SIG-M5 (cell line): Measurements from ENCODE around the gene WNT3.

Source experiments
- DNase-seq: peaks from one replicate; lab custom pipeline; 2025; lab: John Stamatoyannopoulos, UW

WNT3 gene

DNA sequence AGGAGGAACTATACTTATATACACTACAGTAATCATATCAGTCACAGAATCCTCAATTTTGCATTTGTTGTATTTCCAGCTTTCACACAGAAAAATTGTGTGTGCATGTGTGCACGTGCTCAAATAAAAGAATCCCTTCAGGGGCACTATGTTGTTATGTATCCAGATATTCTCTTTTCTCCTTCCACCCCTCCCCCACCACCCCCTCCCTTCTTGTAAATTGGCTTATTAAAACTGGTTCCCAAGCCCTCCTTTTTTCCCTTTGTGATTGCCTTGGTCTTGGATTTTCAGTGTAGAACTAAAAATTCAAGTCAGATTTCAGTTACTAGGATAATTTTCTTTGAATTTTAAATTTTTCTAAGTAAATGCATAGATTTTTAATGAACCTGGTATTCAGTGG is 86.3 kb downstream of the WNT3 start:
- DNase-seq, result no peak

GRCh38 chr17:46730679-46731078 is 87.8 kb downstream of the WNT3 start:
- DNase-seq, result no peak

DNA sequence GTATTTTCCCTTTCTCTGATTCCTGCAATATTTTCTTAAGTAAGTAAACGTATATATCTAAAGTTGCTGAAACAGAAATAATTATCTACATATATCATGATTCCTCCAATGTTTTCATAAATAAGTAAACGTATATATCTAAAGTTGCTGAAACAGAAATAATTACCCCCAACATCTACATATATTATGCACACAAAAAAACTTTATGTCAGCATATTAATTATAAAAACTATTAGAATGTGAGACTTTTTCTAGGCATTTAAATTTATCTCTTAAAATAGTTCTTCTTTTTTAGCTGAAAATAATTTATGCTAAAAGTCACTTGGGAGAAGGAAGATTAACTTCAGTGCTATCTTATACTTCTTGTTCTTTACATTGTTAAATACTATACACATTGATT is 88.5 kb downstream of the WNT3 start:
- no peak for DNase-seq

DNA sequence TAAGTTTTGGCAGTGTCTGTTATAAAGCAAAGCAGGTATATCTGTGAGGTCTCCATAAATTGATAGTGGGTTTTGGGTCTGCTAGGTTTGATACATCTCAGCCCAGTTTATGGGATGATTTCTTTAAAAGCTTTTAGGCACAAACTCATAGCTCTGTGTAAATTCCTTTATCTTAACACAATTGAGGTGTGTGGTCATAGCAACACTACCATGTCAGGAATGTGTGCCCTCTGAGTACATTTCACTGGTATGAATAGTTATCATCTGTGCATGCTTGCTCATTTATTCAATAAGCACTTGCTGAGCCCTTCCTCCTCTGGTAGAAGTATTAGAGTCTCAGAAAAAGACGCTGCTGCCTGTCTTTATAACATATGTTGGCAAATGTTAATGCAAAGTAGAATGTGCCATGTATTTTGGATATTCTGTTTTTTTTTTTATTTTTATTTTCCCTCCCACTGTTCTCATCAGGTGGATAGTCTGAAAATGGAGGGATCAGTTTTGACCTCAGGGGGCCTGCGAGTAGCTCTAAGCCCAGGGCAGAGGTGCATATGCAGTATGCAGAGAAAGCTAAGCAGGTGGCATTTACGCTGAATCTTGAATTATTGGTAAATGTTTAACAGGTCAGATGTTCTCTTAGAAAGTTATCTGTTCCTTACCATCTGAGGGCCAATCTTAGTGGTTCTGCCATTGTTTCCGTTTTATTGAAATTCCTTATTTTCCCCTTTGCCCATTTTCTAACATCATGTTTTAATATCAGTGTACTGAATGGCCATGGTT is 90.7 kb downstream of the WNT3 start:
- DNase-seq, result no peak

DNA sequence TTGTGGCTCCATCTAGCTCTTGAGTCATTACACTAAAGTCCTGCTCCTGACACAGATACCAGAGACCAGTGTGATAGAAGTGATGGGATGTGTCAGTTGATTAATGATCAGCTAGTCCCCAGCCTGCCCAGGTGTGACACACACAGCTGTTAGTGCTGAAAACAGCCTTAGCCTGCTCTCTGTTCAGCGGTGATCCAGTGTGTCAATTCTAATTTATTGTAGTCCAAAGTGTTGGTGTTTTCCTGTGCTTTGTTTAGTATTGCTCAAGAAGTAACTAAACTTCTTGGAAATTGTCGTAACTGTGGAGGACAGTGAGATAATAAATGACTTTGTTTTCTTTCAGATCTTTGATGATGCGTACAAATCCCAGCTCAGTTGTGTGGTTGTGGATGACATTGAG is 92.3 kb downstream of the WNT3 start:
- no peak for DNase-seq

GRCh38 chr17:46722662-46723285 is 95.7 kb downstream of the WNT3 start:
- DNase-seq, result no peak

- DNase-seq, result no peak
Measured at GRCh38 chr17:46720408-46720807, 98.1 kb downstream of the WNT3 start.

DNA sequence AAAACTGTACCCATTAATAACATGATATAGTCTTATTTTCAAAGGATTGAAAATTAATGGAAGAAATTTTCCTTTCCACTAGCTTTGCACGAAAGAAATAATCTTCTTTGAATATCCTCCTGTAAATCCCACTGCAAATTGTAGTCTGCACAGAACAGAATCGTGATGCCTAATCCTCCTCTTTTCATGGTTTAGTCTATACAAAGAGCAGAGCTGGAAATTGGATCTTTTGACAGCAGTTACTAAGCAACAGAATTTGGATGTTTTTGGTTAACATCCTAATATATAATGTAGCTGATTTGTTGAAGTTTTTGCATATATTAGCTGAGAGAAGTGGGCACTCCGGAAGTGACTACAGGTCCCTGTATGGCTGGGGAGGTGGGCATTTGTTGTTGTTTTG is 98.6 kb downstream of the WNT3 start:
- no peak for DNase-seq

DNA sequence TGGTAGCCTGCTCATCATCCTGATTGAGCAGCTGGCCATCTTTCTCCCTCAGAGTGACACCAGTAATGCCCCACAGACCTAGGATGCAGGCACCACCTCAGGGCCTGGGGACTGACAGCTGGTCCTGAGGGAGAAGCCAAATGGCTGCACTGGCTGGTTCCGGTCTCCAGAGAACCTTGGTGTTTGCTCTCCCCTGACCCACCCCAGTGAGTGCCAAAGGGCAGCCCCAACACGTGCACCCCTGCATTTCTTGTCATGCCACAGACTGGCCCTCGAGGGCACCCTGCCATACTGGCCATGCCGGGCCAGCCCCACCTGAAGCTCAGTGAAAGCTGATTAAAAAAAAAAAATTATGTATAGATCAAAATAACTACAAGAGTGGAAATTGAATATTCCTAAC is 100.5 kb downstream of the WNT3 start:
- no peak for DNase-seq
